ENCODE results near the gene SLC5A3. TPM values are rescaled to one million over a fixed set of nuclear protein-coding genes. Genes with fewer than 3 reads are reported as not detected.

SLC5A3 gene
- total and polyA plus RNA-seq, 10 of the 15 experiments (the other 5 are each of a cell fraction or from before 2014, with no cell fraction given) = 3.3 to 21.4 (median 12.0) TPM

DNA sequence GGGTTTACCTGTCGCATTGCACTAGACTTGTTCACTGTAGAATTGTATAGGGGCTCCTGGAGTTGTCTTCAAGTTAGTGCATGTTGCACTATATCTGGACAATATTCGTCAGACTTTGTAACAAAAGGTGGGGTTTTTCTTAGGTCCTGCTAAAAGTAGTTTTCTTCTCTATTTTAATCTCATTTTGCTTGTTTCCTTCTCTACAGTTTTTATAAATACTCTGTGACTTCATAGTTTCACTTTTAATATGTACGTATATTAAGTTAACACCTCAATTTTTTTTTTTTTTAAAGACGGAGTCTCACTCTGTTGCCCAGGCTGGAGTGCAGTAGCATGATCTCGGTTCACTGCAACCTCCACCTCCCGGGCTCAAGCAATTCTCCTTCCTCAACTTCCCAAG is 26.5 kb upstream of the SLC5A3 start (continued):
- TF ChIP-seq FOXM1 (IDR thresholded peaks at IDR 0.05; ENCODE audit: low read depth, low read length) = peak; percentile 74; the same call in 1 of the 2 replicates
- TF ChIP-seq POU2F2 (IDR thresholded peaks at IDR 0.05; ENCODE audit: borderline replicate concordance, low read depth, low read length) = no peak
- TF ChIP-seq NFXL1 (IDR thresholded peaks at IDR 0.05; ENCODE audit: borderline replicate concordance) = no peak
- no peak for TF ChIP-seq ZNF24 (IDR thresholded peaks at IDR 0.05)
- TF ChIP-seq BHLHE40 (IDR thresholded peaks at IDR 0.05; ENCODE audit: borderline replicate concordance in 1 of 2, low read depth in 2 of 2, low read length in 1 of 2) = no peak
- TF ChIP-seq HSF1 (IDR thresholded peaks at IDR 0.05; ENCODE audit: low read depth, low read length) = no peak
- TF ChIP-seq ZSCAN29 (IDR thresholded peaks at IDR 0.05) = no peak
- no peak for TF ChIP-seq MXI1 (IDR thresholded peaks at IDR 0.05; ENCODE audit: low read depth, low read length)
- TF ChIP-seq, protein P1, sequence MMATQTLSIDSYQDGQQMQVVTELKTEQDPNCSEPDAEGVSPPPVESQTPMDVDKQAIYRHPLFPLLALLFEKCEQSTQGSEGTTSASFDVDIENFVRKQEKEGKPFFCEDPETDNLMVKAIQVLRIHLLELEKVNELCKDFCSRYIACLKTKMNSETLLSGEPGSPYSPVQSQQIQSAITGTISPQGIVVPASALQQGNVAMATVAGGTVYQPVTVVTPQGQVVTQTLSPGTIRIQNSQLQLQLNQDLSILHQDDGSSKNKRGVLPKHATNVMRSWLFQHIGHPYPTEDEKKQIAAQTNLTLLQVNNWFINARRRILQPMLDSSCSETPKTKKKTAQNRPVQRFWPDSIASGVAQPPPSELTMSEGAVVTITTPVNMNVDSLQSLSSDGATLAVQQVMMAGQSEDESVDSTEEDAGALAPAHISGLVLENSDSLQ (IDR thresholded peaks at IDR 0.05) = no peak
- TF ChIP-seq RAD21 (IDR thresholded peaks at IDR 0.05; ENCODE audit: insufficient read depth, low read depth, low read length) = 0 out of 2 replicates have a peak, but pooled peaks have one; percentile 14
- no peak for TF ChIP-seq GATAD2B (conservative IDR thresholded peaks at IDR 0.05; ENCODE audit: low read depth)
- no peak for TF ChIP-seq PAX8 (IDR thresholded peaks at IDR 0.05)
- no peak for TF ChIP-seq USF1 (IDR thresholded peaks at IDR 0.05; ENCODE audit: borderline replicate concordance, extremely low read length, insufficient read depth, low read depth, low read length)
- TF ChIP-seq MTA3 (IDR thresholded peaks at IDR 0.05; ENCODE audit: borderline replicate concordance, low read length) = no peak
- no peak for TF ChIP-seq FOS (IDR thresholded peaks at IDR 0.05; ENCODE audit: borderline replicate concordance, extremely low read depth, insufficient read length)
- no peak for TF ChIP-seq SREBF1 (IDR thresholded peaks at IDR 0.05; ENCODE audit: low read length)
- no peak for TF ChIP-seq BRCA1 (IDR thresholded peaks at IDR 0.05; ENCODE audit: low read depth, low read length)
- TF ChIP-seq IKZF2 (IDR thresholded peaks at IDR 0.05) = peak; percentile 58 to 65; a peak in 3 of 4 replicates
- TF ChIP-seq TAF1 (IDR thresholded peaks at IDR 0.05; ENCODE audit: borderline replicate concordance, low read depth, low read length) = no peak
- TF ChIP-seq SRF (IDR thresholded peaks at IDR 0.05; ENCODE audit: low read depth in 2 of 2, low read length in 2 of 2) = no peak
- peak; percentile 89 for TF ChIP-seq MEF2B (IDR thresholded peaks at IDR 0.05; ENCODE audit: partially characterized antibody, poor library complexity, severe bottlenecking)
- TF ChIP-seq RAD51 (IDR thresholded peaks at IDR 0.05) = 0 out of 2 replicates have a peak, but pooled peaks have one; percentile 33
- TF ChIP-seq ETV6 (conservative IDR thresholded peaks at IDR 0.05 in 1 of 2, IDR thresholded peaks at IDR 0.05 in 1 of 2; ENCODE audit: borderline replicate concordance in 1 of 2, low read depth in 1 of 2) = no peak
- TF ChIP-seq CEBPZ (IDR thresholded peaks at IDR 0.05; ENCODE audit: low read depth, low read length) = no peak
- 0 out of 2 replicates have a peak, but pooled peaks have one; percentile 28 for TF ChIP-seq SMARCA5 (IDR thresholded peaks at IDR 0.05)
- TF ChIP-seq STAT1 (conservative IDR thresholded peaks at IDR 0.05) = no peak
